Panc1 (cell line): ENCODE data around the gene ILK. TPM values are rescaled to one million over a fixed set of nuclear protein-coding genes. Genes with fewer than 3 reads are reported as not detected.

Experiments
- ATAC-seq: fragments of 200-7000 bp; cut with Tn5 transposase; 2 replicates; pipeline ENCODE4 v1.9.1; 2020; ENCODE audit warnings: mild to moderate bottlenecking, moderate library complexity
- BruUV-seq: library from RNA; stranded (reverse); fragments of 400-500 nt; replicated peaks from 2 replicates; lab custom pipeline; 2021; lab: Mats Ljungman, UMichigan
- CTCF ChIA-PET: fragments of 300-600 bp; sonication (Branson Sonifier 250); formaldehyde crosslinking; loops from one replicate; lab custom pipeline; 2022; ENCODE audit warnings: antibody characterized with exemption; lab: Charles Lee
- POLR2A ChIA-PET: fragments of 300-600 bp; sonication (Branson Sonifier 250); formaldehyde crosslinking; loops from one replicate; lab custom pipeline; 2022; ENCODE audit warnings: antibody characterized with exemption; lab: Charles Lee
- DNase-seq: peaks from one replicate; pipeline ENCODE4 v3.0.0-alpha.2; 2010; ENCODE audit warnings: low read depth, low spot score
- H3K27ac ChIP-seq: 2 replicates; pipeline ENCODE4 v1.5.1; 2011; ENCODE audit warnings: mild to moderate bottlenecking, low read length, inconsistent platforms
- H3K27me3 ChIP-seq: fragments of 200-500 bp; sonication (Bioruptor generic); 2 replicates; pipeline ENCODE4 v1.6.0; 2014; ENCODE audit warnings: low read length, inconsistent platforms; ENCODE audit not compliant: control insufficient read depth, insufficient read depth
- H3K36me3 ChIP-seq: fragments of 200-500 bp; sonication (Bioruptor generic); 2 replicates; pipeline ENCODE4 v1.5.1; 2014; ENCODE audit warnings: inconsistent platforms, mild to moderate bottlenecking, low read length, moderate library complexity; ENCODE audit not compliant: control insufficient read depth, insufficient read depth
- H3K4me1 ChIP-seq: 2 replicates; pipeline ENCODE4 v1.5.1; 2011; ENCODE audit warnings: inconsistent platforms, mild to moderate bottlenecking, low read length, moderate library complexity; ENCODE audit not compliant: control insufficient read depth, insufficient read depth
- H3K4me3 ChIP-seq, 2 experiments: 2 replicates each; pipeline ENCODE4 v1.5.1; 2011 to 2012; ENCODE audit warnings: low read depth in 2 of 2, low read length in 2 of 2, mild to moderate bottlenecking in 2 of 2, inconsistent platforms in 1 of 2, moderate library complexity in 1 of 2
- H3K9me3 ChIP-seq: fragments of 200-500 bp; sonication (Bioruptor generic); 2 replicates; pipeline ENCODE4 v1.5.1; 2014; ENCODE audit warnings: low read depth, mild to moderate bottlenecking, inconsistent platforms, low read length, moderate library complexity; ENCODE audit not compliant: control insufficient read depth, insufficient read depth
- POLR2AphosphoS5 ChIP-seq: IDR thresholded peaks from 2 replicates; pipeline ENCODE4 v1.6.1; 2012; ENCODE audit warnings: mild to moderate bottlenecking, low read depth, low read length, moderate library complexity
- REST ChIP-seq, 2 experiments: IDR thresholded peaks; 2 replicates each; pipeline ENCODE4 v1.6.1; 2011 to 2012; ENCODE audit warnings: low read depth in 2 of 2, control low read depth in 1 of 2, low read length in 1 of 2, mild to moderate bottlenecking in 1 of 2, moderate library complexity in 1 of 2; ENCODE audit not compliant: insufficient read depth in 1 of 2
- SIN3A ChIP-seq: IDR thresholded peaks from 2 replicates; pipeline ENCODE4 v1.6.1; 2012; ENCODE audit warnings: low read depth, mild to moderate bottlenecking, low read length, moderate library complexity, borderline replicate concordance; ENCODE audit not compliant: insufficient read depth
- TCF7L2 ChIP-seq: IDR thresholded peaks from 2 replicates; pipeline ENCODE4 v1.6.1; 2011; ENCODE audit warnings: mild to moderate bottlenecking, low read depth, low read length, inconsistent platforms
- in situ Hi-C: cut with HindIII; loops from 2 replicates; pipeline ENCODE4 v1.10.0; 2016; ENCODE audit warnings: low sequenced_read_pairs, low pct_unique_long_range_greater_than_20kb
- intact Hi-C: fragments of 100-400 bp; cut with micrococcal nuclease; formaldehyde crosslinking; loops from one replicate; pipeline ENCODE4 v1.10.0; 2022; ENCODE audit not compliant: unreplicated experiment
- total RNA-seq: library from RNA; stranded (reverse); gene quantifications from one replicate; pipeline ENCODE4 v1.2.1, GENCODE V29; 2021; ENCODE audit not compliant: unreplicated experiment
- TF ChIP-seq, protein P1 (sequence below): fragments of 450-650 bp; IDR thresholded peaks from 2 replicates; pipeline ENCODE4 v1.5.1; 2017; ENCODE audit warnings: mild to moderate bottlenecking

ILK gene
- total RNA-seq, 1 experiment from 2014 or later: 204 TPM

DNA sequence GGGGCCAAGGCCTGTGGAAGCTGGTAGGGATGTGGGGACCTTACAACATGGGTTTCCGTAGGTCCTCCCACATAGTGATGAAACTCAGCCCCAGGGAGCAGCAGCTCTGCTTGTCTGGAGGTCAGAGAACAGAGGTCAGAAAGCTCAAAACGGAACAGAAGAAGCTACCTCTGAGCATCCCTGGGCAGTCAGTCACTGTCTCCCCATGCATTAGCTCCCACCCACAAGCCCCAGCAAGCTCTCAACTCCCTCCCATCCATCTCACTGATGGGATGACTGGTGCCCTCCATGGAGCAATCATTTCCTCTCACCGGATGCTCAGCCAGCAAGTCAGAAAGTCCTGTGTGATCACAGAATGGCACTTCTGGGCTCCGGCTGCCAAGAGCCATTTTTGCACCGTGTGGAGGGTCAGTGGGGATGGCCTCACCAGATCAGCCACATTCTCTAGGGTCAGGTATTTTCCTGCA is 13.8 kb downstream of the ILK start:
- Histone ChIP-seq H3K4me1 (peaks cover 20% of the 10 kb centered on the region), H3K4me3 (peak overlapping the region in 1 of 2 experiments; percentile 100; a peak in 1 of 4 replicates), H3K9me3 (no peaks in the 10 kb centered on the region), H3K36me3 (no peaks in the 10 kb centered on the region), H3K27me3 (no peaks in the 10 kb centered on the region), H3K27ac (no peak overlapping the region)
- DNase-seq: no peak
- ChIA-PET CTCF (no interaction called here), POLR2A (no interaction called here)
- intact Hi-C loops (no loop called here), in situ Hi-C loops (no loop called here)
- BruUV-seq: no TSS peak
- no peak for ATAC-seq
- TF ChIP-seq SIN3A (no peak), TCF7L2 (no peak), REST (IDR thresholded peaks at IDR 0.05; ENCODE audit: insufficient read depth in 1 of 2, low read depth in 2 of 2, low read length in 1 of 2) (no peak), POLR2AphosphoS5 (no peak)
- TF ChIP-seq, protein P1, sequence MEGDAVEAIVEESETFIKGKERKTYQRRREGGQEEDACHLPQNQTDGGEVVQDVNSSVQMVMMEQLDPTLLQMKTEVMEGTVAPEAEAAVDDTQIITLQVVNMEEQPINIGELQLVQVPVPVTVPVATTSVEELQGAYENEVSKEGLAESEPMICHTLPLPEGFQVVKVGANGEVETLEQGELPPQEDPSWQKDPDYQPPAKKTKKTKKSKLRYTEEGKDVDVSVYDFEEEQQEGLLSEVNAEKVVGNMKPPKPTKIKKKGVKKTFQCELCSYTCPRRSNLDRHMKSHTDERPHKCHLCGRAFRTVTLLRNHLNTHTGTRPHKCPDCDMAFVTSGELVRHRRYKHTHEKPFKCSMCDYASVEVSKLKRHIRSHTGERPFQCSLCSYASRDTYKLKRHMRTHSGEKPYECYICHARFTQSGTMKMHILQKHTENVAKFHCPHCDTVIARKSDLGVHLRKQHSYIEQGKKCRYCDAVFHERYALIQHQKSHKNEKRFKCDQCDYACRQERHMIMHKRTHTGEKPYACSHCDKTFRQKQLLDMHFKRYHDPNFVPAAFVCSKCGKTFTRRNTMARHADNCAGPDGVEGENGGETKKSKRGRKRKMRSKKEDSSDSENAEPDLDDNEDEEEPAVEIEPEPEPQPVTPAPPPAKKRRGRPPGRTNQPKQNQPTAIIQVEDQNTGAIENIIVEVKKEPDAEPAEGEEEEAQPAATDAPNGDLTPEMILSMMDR: no peak

GRCh38 chr11:6618117-6619003 is 14.8 kb downstream of the ILK start:
- H3K27ac ChIP-seq: peak overlapping the region; percentile 98
- ChIA-PET CTCF (interaction anchor here (0.6 to 1.5 kb wide), 4 partner anchors 65 to 239 kb away, joined by 5 to 6 read pairs (median 5); partner anchors contain the start of gene MRPL17), POLR2A (no interaction called here)
- H3K9me3 ChIP-seq: no peaks in the 10 kb centered on the region
- intact Hi-C loops: no loop called here
- peaks cover 13% of the 10 kb centered on the region for H3K4me1 ChIP-seq
- no peaks in the 10 kb centered on the region for H3K27me3 ChIP-seq
- in situ Hi-C loops: no loop called here
- no peaks in the 10 kb centered on the region for H3K36me3 ChIP-seq
- ATAC-seq: peak; percentile 24
- BruUV-seq: no TSS peak
- peak overlapping the region; percentile 82 to 100 for H3K4me3 ChIP-seq
- no peak for TF ChIP-seq REST (IDR thresholded peaks at IDR 0.05; ENCODE audit: insufficient read depth in 1 of 2, low read depth in 2 of 2, low read length in 1 of 2)
- TF ChIP-seq POLR2AphosphoS5: no peak
- TF ChIP-seq TCF7L2: no peak
- no peak for TF ChIP-seq SIN3A
- TF ChIP-seq, protein P1: no peak
- DNase-seq: no peak
